ENCODE data around the gene MEF2C.

MEF2C gene

GRCh38 chr5:88872971-88873370 lies 10.0 kb downstream of the MEF2C start:
- Histone ChIP-seq H3K4me2 (ENCODE audit: low read length) (no peak overlapping the region), H3K9me2 (ENCODE audit: low read depth, low read length) (no peaks in the 10 kb centered on the region), H3K27ac (ENCODE audit: low read depth, low read length, poor library complexity, severe bottlenecking) (no peak overlapping the region), H2AFZ (ENCODE audit: low read length) (no peak overlapping the region), H4K20me1 (ENCODE audit: insufficient read depth, low read length) (no peaks in the 10 kb centered on the region), H3K36me3 (ENCODE audit: insufficient read depth, low read length) (peaks cover 45% of the 10 kb centered on the region), H3K9me3 (ENCODE audit: low read length) (peaks cover 2% of the 10 kb centered on the region), H3K79me2 (ENCODE audit: insufficient read depth, low read length) (peaks cover 96% of the 10 kb centered on the region), H3K27me3 (ENCODE audit: insufficient read depth, low read length) (no peaks in the 10 kb centered on the region), H3K4me3 (ENCODE audit: low read depth, low read length, poor library complexity, severe bottlenecking) (no peak overlapping the region), H3K4me1 (ENCODE audit: insufficient read depth, low read length, severe bottlenecking) (peaks cover 38% of the 10 kb centered on the region), H3F3A (ENCODE audit: insufficient read depth, low read length) (no peaks in the 10 kb centered on the region), H3K9ac (ENCODE audit: low read length) (no peak overlapping the region)
- no peak for TF ChIP-seq EZH2 (IDR thresholded peaks at IDR 0.05; ENCODE audit: borderline replicate concordance, low read length)
- no peak for TF ChIP-seq CTCF (IDR thresholded peaks at IDR 0.05; ENCODE audit: low read length)

GRCh38 chr5:88870285-88870684 lies 12.7 kb downstream of the MEF2C start:
- Histone ChIP-seq H3F3A (ENCODE audit: insufficient read depth, low read length) (no peaks in the 10 kb centered on the region), H3K4me2 (ENCODE audit: low read length) (no peak overlapping the region), H3K9me3 (ENCODE audit: low read length) (peaks cover 5% of the 10 kb centered on the region), H2AFZ (ENCODE audit: low read length) (no peak overlapping the region), H3K27ac (ENCODE audit: low read depth, low read length, poor library complexity, severe bottlenecking) (no peak overlapping the region), H3K27me3 (ENCODE audit: insufficient read depth, low read length) (no peaks in the 10 kb centered on the region), H4K20me1 (ENCODE audit: insufficient read depth, low read length) (no peaks in the 10 kb centered on the region), H3K9ac (ENCODE audit: low read length) (no peak overlapping the region), H3K9me2 (ENCODE audit: low read depth, low read length) (no peaks in the 10 kb centered on the region), H3K36me3 (ENCODE audit: insufficient read depth, low read length) (peaks cover 63% of the 10 kb centered on the region), H3K4me1 (ENCODE audit: insufficient read depth, low read length, severe bottlenecking) (peaks cover 11% of the 10 kb centered on the region), H3K79me2 (ENCODE audit: insufficient read depth, low read length) (peaks cover 91% of the 10 kb centered on the region), H3K4me3 (ENCODE audit: low read depth, low read length, poor library complexity, severe bottlenecking) (no peak overlapping the region)
- TF ChIP-seq CTCF (IDR thresholded peaks at IDR 0.05; ENCODE audit: low read length) (no peak), EZH2 (IDR thresholded peaks at IDR 0.05; ENCODE audit: borderline replicate concordance, low read length) (no peak)

DNA sequence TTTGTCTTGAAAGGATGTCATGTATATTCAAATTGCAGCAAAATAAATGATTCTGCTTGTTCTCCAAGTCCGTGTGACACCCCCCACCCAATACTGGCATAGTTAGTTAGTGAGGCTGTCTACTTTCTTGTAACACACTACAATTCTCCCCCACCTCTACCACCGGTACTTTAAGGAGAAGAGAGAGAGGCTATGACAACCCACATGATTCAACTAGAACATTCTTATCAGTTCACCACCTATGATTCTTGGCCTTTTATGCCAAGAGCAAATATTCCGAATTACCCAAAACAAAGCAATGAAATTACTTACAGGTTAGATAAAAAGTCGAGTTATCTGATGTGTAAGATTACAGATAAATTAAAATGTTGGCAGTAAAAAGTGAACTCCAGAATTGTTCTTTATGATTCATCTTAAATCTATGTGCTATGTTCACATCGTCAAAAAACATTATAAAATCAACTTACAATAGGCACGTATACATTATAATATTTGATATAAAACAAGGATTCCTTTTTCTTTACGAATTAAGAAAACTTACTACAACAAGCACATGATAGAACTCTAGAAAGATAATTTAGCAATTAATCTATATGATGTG lies 14.4 kb downstream of the MEF2C start:
- H3K4me2 ChIP-seq (ENCODE audit: low read length), result no peak overlapping the region
- H3K27me3 ChIP-seq (ENCODE audit: insufficient read depth, low read length), result no peaks in the 10 kb centered on the region
- no peak overlapping the region for H3K27ac ChIP-seq (ENCODE audit: low read depth, low read length, poor library complexity, severe bottlenecking)
- no peaks in the 10 kb centered on the region for H3K9me2 ChIP-seq (ENCODE audit: low read depth, low read length)
- H2AFZ ChIP-seq (ENCODE audit: low read length), result no peak overlapping the region
- no peaks in the 10 kb centered on the region for H4K20me1 ChIP-seq (ENCODE audit: insufficient read depth, low read length)
- H3K9me3 ChIP-seq (ENCODE audit: low read length), result peaks cover 5% of the 10 kb centered on the region
- peaks cover 74% of the 10 kb centered on the region for H3K79me2 ChIP-seq (ENCODE audit: insufficient read depth, low read length)
- H3K4me3 ChIP-seq (ENCODE audit: low read depth, low read length, poor library complexity, severe bottlenecking), result no peak overlapping the region
- H3K36me3 ChIP-seq (ENCODE audit: insufficient read depth, low read length), result peaks cover 69% of the 10 kb centered on the region
- peaks cover 5% of the 10 kb centered on the region for H3K4me1 ChIP-seq (ENCODE audit: insufficient read depth, low read length, severe bottlenecking)
- no peaks in the 10 kb centered on the region for H3F3A ChIP-seq (ENCODE audit: insufficient read depth, low read length)
- H3K9ac ChIP-seq (ENCODE audit: low read length), result no peak overlapping the region
- no peak for TF ChIP-seq CTCF (IDR thresholded peaks at IDR 0.05; ENCODE audit: low read length)
- TF ChIP-seq EZH2 (IDR thresholded peaks at IDR 0.05; ENCODE audit: borderline replicate concordance, low read length), result no peak
